GM19468 (cell line): ENCODE measurements around the gene MEPE.

Experiments
- ATAC-seq: cut with Tn5 transposase; IDR thresholded peaks from one replicate; pipeline ENCODE4 v1.9.1; 2021; ENCODE audit warnings: mild to moderate bottlenecking, moderate library complexity, moderate number of reproducible peaks; ENCODE audit not compliant: unreplicated experiment; ENCODE audit errors: extremely low read depth

The MEPE gene

DNA sequence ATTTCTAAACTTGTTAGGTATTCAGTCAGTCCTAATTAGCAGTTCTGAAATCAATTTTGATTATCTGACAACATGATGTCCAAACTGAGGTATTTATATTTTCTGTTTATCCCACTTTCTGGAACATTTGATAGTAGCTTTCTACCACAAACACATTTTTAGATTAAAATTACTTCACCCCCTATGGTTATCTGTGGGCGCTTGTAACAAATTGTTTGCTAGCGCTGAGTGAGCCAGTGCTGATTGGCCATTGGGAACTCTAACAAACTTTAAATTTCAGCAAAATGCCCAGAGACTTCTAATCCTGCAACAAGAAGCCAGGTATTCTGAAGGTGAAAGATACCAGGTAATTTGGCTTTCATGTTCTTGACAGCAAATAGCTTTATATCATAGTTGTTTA is at the start of gene MEPE:
Gene MEPE (plus strand): TSS at position 301 of the 400 bp plus-strand sequence. CDS start 1,746 bp downstream, outside the sequence.
- no peak for ATAC-seq

- ATAC-seq: no peak
Observed at GRCh38 chr4:87783781-87784180, 49.0 kb upstream of the MEPE start.

DNA sequence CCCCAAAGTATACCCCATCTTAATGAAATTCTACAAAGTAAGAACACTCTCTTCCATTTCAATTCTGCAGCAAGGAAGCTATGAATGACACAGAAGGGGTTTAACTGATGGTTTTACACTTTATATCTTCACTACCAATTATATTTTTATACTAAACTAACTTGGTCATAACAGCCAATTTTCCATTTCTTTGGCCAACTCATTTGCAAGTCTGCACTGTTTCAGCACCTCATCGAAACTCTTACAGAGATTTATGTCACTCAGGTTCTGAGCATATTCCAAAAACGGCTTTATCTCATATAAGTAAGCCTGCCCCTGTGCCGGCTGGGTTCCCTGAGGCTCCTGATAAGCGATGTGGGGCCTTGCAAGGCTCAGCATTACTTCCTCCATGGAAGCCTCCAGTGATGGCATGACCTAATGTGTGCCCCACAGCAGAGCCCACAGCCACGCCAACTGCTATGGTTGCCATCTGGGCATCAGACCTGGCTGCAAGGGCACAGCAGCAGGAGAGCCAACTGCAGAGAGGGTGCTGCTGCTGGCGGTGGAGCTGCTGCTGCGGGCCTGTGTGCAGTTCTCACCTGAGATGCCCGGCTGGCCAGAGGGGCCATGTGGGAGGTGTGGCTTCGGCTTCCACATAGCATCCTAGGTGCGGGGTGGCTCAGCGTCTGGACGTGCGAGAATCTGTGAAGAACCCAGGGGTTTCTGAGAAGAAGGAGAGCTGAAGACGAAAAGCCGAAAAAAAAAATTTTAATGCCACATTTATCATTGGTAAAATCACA is 46.8 kb upstream of the MEPE start:
- no peak for ATAC-seq

DNA sequence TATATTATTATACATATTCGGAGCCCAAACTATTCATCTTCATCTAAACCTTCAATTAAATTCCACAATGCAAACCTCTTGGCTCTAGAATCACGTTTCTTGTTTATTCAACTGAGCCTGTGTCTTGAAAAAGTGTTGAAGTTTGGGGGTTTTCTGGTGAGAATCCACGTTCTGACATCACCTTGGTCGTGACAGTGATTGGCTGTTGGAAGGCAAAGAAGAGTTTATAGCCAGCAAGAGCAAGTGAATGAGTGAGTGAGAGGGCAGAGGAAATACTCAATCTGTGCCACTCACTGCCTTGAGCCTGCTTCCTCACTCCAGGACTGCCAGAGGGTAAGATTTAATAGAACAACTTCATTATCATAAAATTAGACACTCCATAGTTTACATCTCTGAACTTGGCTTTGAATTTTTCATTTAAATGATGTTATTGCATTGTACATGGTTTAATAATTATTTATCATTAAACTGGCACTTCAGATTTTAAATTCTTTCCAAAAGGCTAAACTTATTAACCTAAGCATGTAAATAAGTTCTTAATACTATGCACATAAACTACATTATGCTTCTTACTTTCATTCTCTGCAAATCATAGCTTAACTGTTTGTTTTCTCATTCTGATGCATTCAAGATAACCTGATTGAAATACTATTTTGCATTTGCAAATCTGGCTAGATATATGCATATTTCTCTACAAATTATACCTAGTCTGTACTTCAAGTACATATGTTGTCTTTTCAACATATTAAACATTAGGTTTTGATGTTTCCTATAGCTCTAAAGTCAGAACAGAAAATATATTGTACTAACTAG is 33.3 kb upstream of the MEPE start, which contains the start of gene IBSP:
Gene IBSP (plus strand): TSS at position 254 of the 813 bp plus-strand sequence. CDS start 2,808 bp downstream, outside the sequence.
- ATAC-seq: no peak

- no peak for ATAC-seq
Observed at GRCh38 chr4:87802858-87803257, 29.9 kb upstream of the MEPE start.

- ATAC-seq: no peak
Observed at GRCh38 chr4:87803421-87803820, 29.3 kb upstream of the MEPE start.

DNA sequence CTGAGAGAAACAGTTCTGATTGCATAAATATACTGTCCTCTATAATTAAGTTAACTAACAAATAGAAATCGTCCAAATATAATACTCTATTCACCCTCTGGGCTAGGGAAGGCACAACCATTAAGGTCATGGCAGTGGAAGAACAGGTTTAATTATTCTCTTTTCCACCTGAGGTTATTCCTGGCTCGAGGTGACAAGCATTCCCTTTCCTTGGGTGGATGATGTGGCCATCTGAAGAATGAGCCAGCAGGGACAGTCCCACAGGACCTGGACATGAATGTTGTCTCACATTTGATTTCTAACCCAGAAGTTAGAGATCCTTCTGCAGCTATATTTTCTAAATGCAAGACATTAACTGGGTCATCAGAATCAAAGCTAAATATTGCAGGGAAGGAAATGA is 27.9 kb upstream of the MEPE start:
- no peak for ATAC-seq

GRCh38 chr4:87805971-87806370 is 26.8 kb upstream of the MEPE start:
- ATAC-seq: no peak

DNA sequence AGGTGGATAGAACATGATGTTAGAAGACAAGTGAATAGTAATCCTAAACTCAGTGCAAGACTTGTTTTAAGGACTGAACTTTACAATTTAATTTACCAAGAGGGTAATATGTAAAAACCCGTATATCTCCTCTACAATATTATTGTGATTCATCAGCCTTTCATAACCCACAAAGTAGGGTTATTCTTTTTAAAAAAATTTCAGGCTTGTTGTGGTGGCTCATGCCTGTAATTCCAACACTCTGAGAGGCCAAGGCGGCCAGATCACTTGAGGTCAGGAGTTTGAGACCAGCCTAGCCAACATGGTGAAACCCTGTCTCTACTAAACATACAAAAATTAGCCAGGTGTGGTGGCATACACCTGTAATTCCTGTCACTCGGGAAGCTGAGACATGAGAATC is 26.2 kb upstream of the MEPE start:
- ATAC-seq: no peak

- ATAC-seq: no peak
Observed at GRCh38 chr4:87807402-87807801, 25.4 kb upstream of the MEPE start.

GRCh38 chr4:87811977-87812376 is 20.8 kb upstream of the MEPE start:
- no peak for ATAC-seq

DNA sequence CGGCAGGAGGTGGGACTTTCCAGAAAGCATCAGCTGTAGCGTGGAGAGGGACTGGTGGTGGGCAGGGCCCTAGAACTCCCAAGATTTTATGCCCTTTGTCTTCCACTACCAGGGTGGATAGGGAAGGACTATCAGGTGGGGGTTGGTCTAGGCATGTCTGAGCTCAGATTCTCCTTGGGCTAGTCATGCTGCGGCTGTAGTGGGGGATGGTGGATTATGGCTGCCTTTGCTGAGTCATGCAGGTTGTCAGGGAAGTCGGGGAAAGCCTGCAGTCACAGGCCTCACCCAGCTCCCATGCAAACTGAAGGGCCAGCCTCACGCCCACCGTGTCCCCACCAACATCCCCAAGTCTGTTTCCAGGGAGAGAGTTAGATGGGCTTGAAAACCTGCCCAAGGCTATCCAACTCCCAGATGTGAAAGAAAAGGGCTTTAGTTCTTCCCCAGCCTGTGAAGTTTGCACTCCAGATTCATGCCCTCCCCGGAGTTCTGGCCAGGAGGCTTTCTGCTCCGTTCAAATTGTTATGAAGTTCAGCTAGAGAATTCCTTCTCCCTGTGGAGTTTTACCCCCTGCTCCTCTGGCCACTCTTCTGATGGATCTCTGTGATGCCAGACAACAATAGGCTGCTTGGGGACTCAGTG is 13.4 kb upstream of the MEPE start:
- ATAC-seq: no peak

GRCh38 chr4:87823200-87823599 is 9.6 kb upstream of the MEPE start:
- ATAC-seq: no peak

- ATAC-seq: no peak
Observed at GRCh38 chr4:87823724-87824123, 9.0 kb upstream of the MEPE start.

- no peak for ATAC-seq
Observed at GRCh38 chr4:87824352-87824751, 8.4 kb upstream of the MEPE start.

GRCh38 chr4:87834401-87834800 is 1.6 kb downstream of the MEPE start:
- no peak for ATAC-seq

- no peak for ATAC-seq
Observed at GRCh38 chr4:87835197-87835596, 2.4 kb downstream of the MEPE start.

GRCh38 chr4:87835743-87836142 is 3.0 kb downstream of the MEPE start:
- no peak for ATAC-seq

GRCh38 chr4:87838205-87838604 is 5.4 kb downstream of the MEPE start:
- ATAC-seq: no peak

DNA sequence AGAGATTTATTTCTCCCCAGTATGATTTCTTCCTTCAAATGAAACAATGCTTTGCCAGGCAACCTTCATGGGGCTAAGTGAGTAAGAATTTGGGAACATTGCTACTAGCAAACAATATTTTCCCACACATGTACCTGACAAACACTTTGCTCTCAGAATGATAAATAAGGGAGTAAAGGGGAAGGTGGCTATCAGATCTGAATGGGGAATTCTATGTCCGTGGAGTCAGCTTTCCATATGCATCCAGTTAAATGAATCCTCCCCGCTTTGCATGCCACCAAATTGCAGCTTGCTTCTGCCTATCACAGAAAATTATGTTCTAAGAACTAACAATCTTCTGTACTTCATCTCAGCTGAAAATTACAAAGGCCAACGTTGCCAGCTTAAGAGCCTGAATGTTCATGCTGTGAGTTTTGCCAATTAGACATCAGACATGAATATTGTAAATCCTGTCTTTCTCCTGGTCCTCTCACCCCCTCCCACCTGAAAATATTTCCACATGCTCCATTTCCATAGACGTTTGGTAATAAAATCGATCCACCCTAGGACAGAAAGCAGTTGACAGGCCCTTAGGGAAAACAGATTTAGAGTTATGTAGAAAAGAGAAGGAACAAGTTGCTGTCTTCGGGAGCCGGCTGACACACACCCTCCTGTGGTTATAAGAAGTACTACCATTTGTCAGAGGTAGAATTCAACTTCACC is 6.3 kb downstream of the MEPE start:
- no peak for ATAC-seq
